ENCODE measurements around the gene MICAL2. TPM values are rescaled to one million over a fixed set of nuclear protein-coding genes. Genes with fewer than 3 reads are reported as not detected.
A peak's percentile ranks its signal among the peaks of the same experiment; 100 is the strongest.

MICAL2 gene
- total RNA-seq, 1 donor = 156 TPM

GRCh38 chr11:12274558-12275197 lies 164.3 kb downstream of the MICAL2 start:
- H3K27ac ChIP-seq (ENCODE audit: low read depth, low read length) = peak overlapping the region; percentile 52
- no peaks in the 10 kb centered on the region for H3K36me3 ChIP-seq (ENCODE audit: insufficient read depth, low read length)
- H3K4me1 ChIP-seq (ENCODE audit: insufficient read depth, low read length) = peaks cover 28% of the 10 kb centered on the region
- H3K4me2 ChIP-seq (ENCODE audit: insufficient read depth, low read length) = no peak overlapping the region
- H4K20me1 ChIP-seq (ENCODE audit: insufficient read depth, low read length) = no peaks in the 10 kb centered on the region
- DNase-seq (ENCODE audit: insufficient read length, low spot score, missing footprints) = peak; percentile 43
- no peaks in the 10 kb centered on the region for H3K27me3 ChIP-seq (ENCODE audit: insufficient read depth, low read length)
- no peaks in the 10 kb centered on the region for H3K9me3 ChIP-seq (ENCODE audit: low read depth, low read length)
- TF ChIP-seq CTCF (IDR thresholded peaks at IDR 0.05; ENCODE audit: extremely low read depth, low read depth, low read length) = no peak
- H3K4me3 ChIP-seq (ENCODE audit: insufficient read depth, low read length) = no peak overlapping the region
- H3K79me2 ChIP-seq (ENCODE audit: insufficient read depth, low read length) = no peaks in the 10 kb centered on the region
- H2AFZ ChIP-seq (ENCODE audit: low read length) = no peak overlapping the region

GRCh38 chr11:12275818-12276217 lies 165.4 kb downstream of the MICAL2 start:
- peaks cover 35% of the 10 kb centered on the region for H3K4me1 ChIP-seq (ENCODE audit: insufficient read depth, low read length)
- H4K20me1 ChIP-seq (ENCODE audit: insufficient read depth, low read length) = no peaks in the 10 kb centered on the region
- no peak for TF ChIP-seq CTCF (IDR thresholded peaks at IDR 0.05; ENCODE audit: extremely low read depth, low read depth, low read length)
- H3K79me2 ChIP-seq (ENCODE audit: insufficient read depth, low read length) = no peaks in the 10 kb centered on the region
- no peak overlapping the region for H3K27ac ChIP-seq (ENCODE audit: low read depth, low read length)
- H3K36me3 ChIP-seq (ENCODE audit: insufficient read depth, low read length) = no peaks in the 10 kb centered on the region
- no peak overlapping the region for H3K4me3 ChIP-seq (ENCODE audit: insufficient read depth, low read length)
- no peak for DNase-seq (ENCODE audit: insufficient read length, low spot score, missing footprints)
- no peaks in the 10 kb centered on the region for H3K9me3 ChIP-seq (ENCODE audit: low read depth, low read length)
- no peak overlapping the region for H3K4me2 ChIP-seq (ENCODE audit: insufficient read depth, low read length)
- no peak overlapping the region for H2AFZ ChIP-seq (ENCODE audit: low read length)
- H3K27me3 ChIP-seq (ENCODE audit: insufficient read depth, low read length) = no peaks in the 10 kb centered on the region

- Histone ChIP-seq H3K4me1 (ENCODE audit: insufficient read depth, low read length) (peaks cover 40% of the 10 kb centered on the region), H3K27ac (ENCODE audit: low read depth, low read length) (no peak overlapping the region), H3K4me2 (ENCODE audit: insufficient read depth, low read length) (no peak overlapping the region), H4K20me1 (ENCODE audit: insufficient read depth, low read length) (no peaks in the 10 kb centered on the region), H3K4me3 (ENCODE audit: insufficient read depth, low read length) (no peak overlapping the region), H2AFZ (ENCODE audit: low read length) (no peak overlapping the region), H3K79me2 (ENCODE audit: insufficient read depth, low read length) (peaks cover 1% of the 10 kb centered on the region), H3K27me3 (ENCODE audit: insufficient read depth, low read length) (no peaks in the 10 kb centered on the region), H3K36me3 (ENCODE audit: insufficient read depth, low read length) (no peaks in the 10 kb centered on the region), H3K9me3 (ENCODE audit: low read depth, low read length) (no peaks in the 10 kb centered on the region)
- no peak for TF ChIP-seq CTCF (IDR thresholded peaks at IDR 0.05; ENCODE audit: extremely low read depth, low read depth, low read length)
- peak; percentile 63 for DNase-seq (ENCODE audit: insufficient read length, low spot score, missing footprints)
Measured at GRCh38 chr11:12276356-12276755, 166.0 kb downstream of the MICAL2 start.

GRCh38 chr11:12276831-12277475 lies 166.6 kb downstream of the MICAL2 start:
- Histone ChIP-seq H4K20me1 (ENCODE audit: insufficient read depth, low read length) (no peaks in the 10 kb centered on the region), H3K4me2 (ENCODE audit: insufficient read depth, low read length) (no peak overlapping the region), H3K79me2 (ENCODE audit: insufficient read depth, low read length) (peaks cover 3% of the 10 kb centered on the region), H3K9me3 (ENCODE audit: low read depth, low read length) (no peaks in the 10 kb centered on the region), H3K27me3 (ENCODE audit: insufficient read depth, low read length) (no peaks in the 10 kb centered on the region), H3K4me1 (ENCODE audit: insufficient read depth, low read length) (peaks cover 46% of the 10 kb centered on the region), H3K36me3 (ENCODE audit: insufficient read depth, low read length) (no peaks in the 10 kb centered on the region), H2AFZ (ENCODE audit: low read length) (no peak overlapping the region), H3K27ac (ENCODE audit: low read depth, low read length) (no peak overlapping the region), H3K4me3 (ENCODE audit: insufficient read depth, low read length) (no peak overlapping the region)
- DNase-seq (ENCODE audit: insufficient read length, low spot score, missing footprints) = no peak
- TF ChIP-seq CTCF (IDR thresholded peaks at IDR 0.05; ENCODE audit: extremely low read depth, low read depth, low read length) = no peak

All from osteoblast (primary cell).